ENCODE results near the gene GALNT11. TPM values are rescaled to one million over a fixed set of nuclear protein-coding genes. Genes with fewer than 3 reads are reported as not detected.

GALNT11 gene
- total RNA-seq, 1 donor: 45.3 TPM

DNA sequence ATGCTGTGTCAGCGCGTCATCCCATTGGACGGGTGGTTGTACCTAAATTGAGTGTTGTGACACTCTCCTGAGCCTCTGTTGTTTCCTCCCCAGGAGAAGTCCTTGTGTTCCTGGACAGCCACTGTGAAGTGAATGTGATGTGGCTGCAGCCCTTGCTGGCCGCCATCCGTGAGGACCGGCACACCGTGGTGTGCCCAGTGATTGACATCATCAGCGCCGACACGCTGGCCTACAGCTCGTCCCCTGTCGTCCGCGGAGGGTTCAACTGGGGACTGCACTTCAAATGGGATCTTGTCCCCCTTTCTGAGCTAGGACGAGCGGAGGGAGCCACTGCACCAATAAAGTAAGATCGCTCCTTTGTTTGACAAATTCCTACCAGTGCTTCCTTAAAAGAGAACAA lies 82.5 kb downstream of the GALNT11 start:
- no peak for TF ChIP-seq CTCF (IDR thresholded peaks at IDR 0.05; ENCODE audit: insufficient read depth, low read depth, low read length)
- DNase-seq (ENCODE audit: low read depth): no peak
- H3K4me3 ChIP-seq (ENCODE audit: low read depth, low read length): no peak overlapping the region

DNA sequence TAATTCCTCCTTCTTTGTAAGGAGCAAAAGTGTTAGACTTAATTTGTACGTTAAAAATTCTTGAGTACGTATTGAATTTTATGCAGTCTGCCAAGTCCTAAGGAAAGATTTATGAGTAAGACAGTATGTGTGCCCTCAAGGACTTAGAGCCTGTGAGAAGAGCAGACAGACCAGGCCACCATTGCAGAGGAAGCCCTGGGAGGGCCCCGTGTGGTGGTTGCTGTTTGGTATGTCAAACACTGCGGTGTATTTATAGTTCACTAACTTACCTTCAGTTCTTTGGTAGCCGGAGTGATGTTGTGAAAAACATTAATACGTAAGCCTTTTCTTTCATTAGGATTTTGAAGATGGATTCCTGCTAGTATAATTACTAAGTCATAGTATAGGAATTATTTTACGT lies 82.9 kb downstream of the GALNT11 start:
- H3K4me3 ChIP-seq (ENCODE audit: low read depth, low read length): no peak overlapping the region
- no peak for DNase-seq (ENCODE audit: low read depth)
- no peak for TF ChIP-seq CTCF (IDR thresholded peaks at IDR 0.05; ENCODE audit: insufficient read depth, low read depth, low read length)

DNA sequence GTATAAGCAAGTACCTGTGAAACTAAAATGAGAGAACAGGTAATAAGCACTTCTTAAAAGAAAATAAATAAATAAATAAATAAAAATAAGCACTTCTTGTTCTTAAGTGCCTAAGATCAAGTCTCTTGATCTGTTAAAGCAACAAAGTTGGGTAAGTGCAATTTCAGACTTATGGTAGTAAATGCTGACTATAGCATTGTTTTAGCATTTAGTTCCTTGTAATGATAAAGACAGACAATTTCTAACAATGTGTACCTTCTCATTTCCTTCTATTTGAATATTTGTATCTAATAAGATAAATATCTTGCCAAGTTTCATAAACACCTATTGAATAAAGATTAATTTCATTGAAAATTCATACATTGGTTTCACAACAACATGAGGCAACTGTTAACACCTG lies 87.4 kb downstream of the GALNT11 start:
- DNase-seq (ENCODE audit: low read depth): no peak
- H3K4me3 ChIP-seq (ENCODE audit: low read depth, low read length): no peak overlapping the region
- no peak for TF ChIP-seq CTCF (IDR thresholded peaks at IDR 0.05; ENCODE audit: insufficient read depth, low read depth, low read length)

DNA sequence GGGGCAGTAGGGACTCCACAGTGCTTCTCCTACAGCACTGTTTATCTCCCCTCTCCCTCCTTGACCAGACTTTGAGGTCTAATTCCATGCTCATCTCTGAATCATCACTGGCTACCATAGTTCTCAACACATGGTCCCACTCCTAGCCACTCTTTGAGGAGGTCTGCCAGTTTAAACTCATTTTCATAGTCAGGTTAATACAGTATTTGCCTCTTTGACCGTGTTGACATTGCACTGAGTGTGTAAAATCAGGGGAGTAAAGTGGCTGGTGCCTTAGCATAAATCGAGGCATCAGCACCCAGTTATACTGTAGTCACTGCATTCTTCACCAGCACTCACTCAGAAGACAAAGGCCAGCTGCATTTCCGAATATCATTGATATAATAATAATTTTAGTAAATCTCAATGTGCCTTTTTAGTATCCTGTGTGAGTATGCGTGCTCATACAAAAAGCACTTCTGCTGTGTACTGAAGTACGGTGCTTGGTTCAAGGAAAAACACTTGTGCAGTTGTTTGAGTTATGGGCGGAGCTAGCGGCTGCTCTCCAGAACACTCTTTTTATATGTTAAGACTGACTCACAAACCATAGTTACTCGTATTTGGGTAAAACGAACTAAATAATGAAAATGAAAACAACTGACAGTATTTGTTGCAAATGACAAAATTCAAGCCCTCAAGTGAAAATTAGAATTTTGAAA lies 89.7 kb downstream of the GALNT11 start:
- H3K4me3 ChIP-seq (ENCODE audit: low read depth, low read length): no peak overlapping the region
- TF ChIP-seq CTCF (IDR thresholded peaks at IDR 0.05; ENCODE audit: insufficient read depth, low read depth, low read length): no peak
- no peak for DNase-seq (ENCODE audit: low read depth)

DNA sequence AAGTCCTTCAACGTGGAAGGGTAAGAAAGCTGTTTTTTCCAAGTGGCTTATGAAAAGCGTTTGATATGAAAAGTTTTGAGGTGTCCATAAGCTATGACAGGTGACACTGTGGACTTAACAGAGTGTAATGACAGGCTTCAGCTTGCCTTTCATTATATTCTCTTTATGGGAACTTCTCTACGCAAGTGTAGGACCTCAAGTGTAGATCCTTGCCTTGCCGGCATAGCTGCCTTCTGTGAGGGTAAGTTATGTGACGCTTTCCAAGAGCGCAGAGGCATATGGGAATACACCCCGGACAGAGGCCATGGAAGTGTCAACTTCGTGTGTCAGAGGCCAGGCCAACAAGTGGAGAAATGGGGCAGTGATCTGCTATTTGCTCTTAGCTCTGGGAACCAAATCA lies 91.9 kb downstream of the GALNT11 start:
- no peak for TF ChIP-seq CTCF (IDR thresholded peaks at IDR 0.05; ENCODE audit: insufficient read depth, low read depth, low read length)
- DNase-seq (ENCODE audit: low read depth): no peak
- no peak overlapping the region for H3K4me3 ChIP-seq (ENCODE audit: low read depth, low read length)

- no peak overlapping the region for H3K4me3 ChIP-seq (ENCODE audit: low read depth, low read length)
- no peak for TF ChIP-seq CTCF (IDR thresholded peaks at IDR 0.05; ENCODE audit: insufficient read depth, low read depth, low read length)
- DNase-seq (ENCODE audit: low read depth): no peak
Observed at GRCh38 chr7:152120210-152120609, 94.7 kb downstream of the GALNT11 start.

- no peak for TF ChIP-seq CTCF (IDR thresholded peaks at IDR 0.05; ENCODE audit: insufficient read depth, low read depth, low read length)
- DNase-seq (ENCODE audit: low read depth): no peak
- no peak overlapping the region for H3K4me3 ChIP-seq (ENCODE audit: low read depth, low read length)
Observed at GRCh38 chr7:152120776-152121175, 95.3 kb downstream of the GALNT11 start.

Measured in fibroblast of villous mesenchyme (primary cell).